IPS-20b (cell line): Measurements from ENCODE around the gene YWHAB.

Experiments used
- H3K27ac ChIP-seq: one replicate; pipeline ENCODE4 v1.5.1; 2013; ENCODE audit warnings: low read length
- H3K27me3 ChIP-seq: 2 replicates; pipeline ENCODE4 v1.6.1; 2013; ENCODE audit warnings: mild to moderate bottlenecking, low read length, inconsistent platforms; ENCODE audit not compliant: insufficient read depth
- H3K36me3 ChIP-seq: 2 replicates; pipeline ENCODE4 v1.6.1; 2013; ENCODE audit warnings: low read depth, mild to moderate bottlenecking, inconsistent platforms, low read length, moderate library complexity; ENCODE audit not compliant: insufficient read depth
- H3K4me1 ChIP-seq: 2 replicates; pipeline ENCODE4 v1.6.1; 2013; ENCODE audit warnings: mild to moderate bottlenecking, control low read depth, inconsistent platforms, low read length, moderate library complexity; ENCODE audit not compliant: insufficient read depth
- H3K4me3 ChIP-seq: 2 replicates; pipeline ENCODE4 v1.5.1; 2013; ENCODE audit warnings: mild to moderate bottlenecking, low read length, inconsistent platforms
- H3K9ac ChIP-seq: 2 replicates; pipeline ENCODE4 v1.6.1; 2013; ENCODE audit warnings: low read depth, mild to moderate bottlenecking, inconsistent platforms, low read length, moderate library complexity
- H3K9me3 ChIP-seq: 2 replicates; pipeline ENCODE4 v1.6.1; 2013; ENCODE audit warnings: mild to moderate bottlenecking, low read depth, low read length, inconsistent platforms; ENCODE audit not compliant: insufficient read depth

Gene YWHAB

DNA sequence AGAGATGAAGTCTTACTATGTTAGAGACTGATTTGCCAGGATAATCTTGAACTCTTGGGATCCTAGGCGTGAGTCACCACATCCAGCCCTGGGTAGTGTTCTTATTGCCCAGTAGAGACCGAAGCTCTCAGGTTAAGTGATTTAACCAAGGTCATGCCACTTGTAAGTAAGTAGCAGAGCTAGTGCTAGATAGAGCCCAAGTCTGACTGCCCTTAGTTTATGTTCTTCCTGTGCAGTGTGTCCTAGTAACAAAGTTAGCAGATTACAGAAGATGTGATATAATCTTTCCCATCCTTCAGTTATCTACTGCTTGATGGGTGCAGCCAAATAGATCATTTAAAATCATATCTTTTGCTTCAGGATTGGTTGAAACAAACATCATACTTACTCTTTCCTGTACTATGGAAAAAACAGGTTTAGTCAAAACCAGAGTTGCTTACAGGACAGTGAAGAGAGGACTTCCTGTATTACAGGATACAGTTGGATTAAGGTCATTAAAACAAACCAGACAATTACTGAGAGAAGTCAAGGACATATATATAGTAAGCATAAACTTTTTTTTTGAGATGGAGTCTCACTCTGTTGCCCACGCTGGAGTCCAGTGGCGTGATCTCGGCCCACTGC is 14.8 kb downstream of the YWHAB start:
- H3K27me3 ChIP-seq, result no peaks in the 10 kb centered on the region
- H3K9ac ChIP-seq, result no peak overlapping the region
- H3K4me1 ChIP-seq, result no peaks in the 10 kb centered on the region
- no peaks in the 10 kb centered on the region for H3K9me3 ChIP-seq
- H3K36me3 ChIP-seq, result peaks cover 56% of the 10 kb centered on the region
- H3K27ac ChIP-seq, result no peak overlapping the region
- H3K4me3 ChIP-seq, result no peak overlapping the region

DNA sequence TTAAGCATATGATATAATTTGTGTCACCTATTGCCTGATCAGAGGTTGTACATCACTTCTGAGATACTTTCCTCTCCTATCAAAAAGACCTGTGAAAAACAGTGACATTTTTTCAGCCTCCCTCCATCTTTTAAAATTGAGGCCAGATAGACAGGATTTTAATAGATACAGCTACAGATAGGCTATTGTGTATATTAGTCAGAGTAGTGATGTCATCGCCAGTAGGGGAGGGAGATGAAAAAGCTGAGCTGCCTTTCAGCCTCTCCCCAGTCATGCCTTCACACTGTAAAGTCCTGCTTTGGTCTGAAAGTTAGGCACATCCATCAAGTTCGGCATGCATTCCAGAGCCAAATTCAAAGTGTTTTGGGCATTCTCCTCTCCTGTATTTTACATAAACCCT is 16.5 kb downstream of the YWHAB start:
- H3K4me3 ChIP-seq, result no peak overlapping the region
- peaks cover 72% of the 10 kb centered on the region for H3K36me3 ChIP-seq
- no peak overlapping the region for H3K27ac ChIP-seq
- H3K27me3 ChIP-seq, result no peaks in the 10 kb centered on the region
- no peak overlapping the region for H3K9ac ChIP-seq
- H3K9me3 ChIP-seq, result no peaks in the 10 kb centered on the region
- H3K4me1 ChIP-seq, result no peaks in the 10 kb centered on the region

DNA sequence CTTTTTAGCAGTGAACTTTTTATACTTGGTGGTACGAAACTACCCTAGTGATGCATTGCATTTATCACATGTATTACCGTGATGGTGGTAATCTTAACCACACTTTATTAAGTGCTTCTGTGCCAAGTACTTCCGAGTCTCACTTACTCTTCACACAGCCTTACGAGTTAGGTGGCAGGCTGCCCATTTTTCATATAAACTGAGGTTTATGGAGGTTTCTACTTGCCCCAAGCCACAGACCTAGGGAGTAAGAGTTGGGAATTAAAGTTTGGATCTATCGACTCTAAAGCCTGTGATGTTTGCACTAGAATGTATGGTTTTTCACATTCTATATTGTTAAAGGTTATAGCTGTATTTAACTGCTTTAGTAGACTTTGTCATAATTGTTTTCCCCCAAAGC is 18.9 kb downstream of the YWHAB start:
- Histone ChIP-seq H3K27me3 (no peaks in the 10 kb centered on the region), H3K4me1 (peaks cover 3% of the 10 kb centered on the region; the same call in 1 of the 2 replicates), H3K27ac (no peak overlapping the region), H3K36me3 (peaks cover 90% of the 10 kb centered on the region), H3K9me3 (no peaks in the 10 kb centered on the region), H3K4me3 (no peak overlapping the region), H3K9ac (no peak overlapping the region)

DNA sequence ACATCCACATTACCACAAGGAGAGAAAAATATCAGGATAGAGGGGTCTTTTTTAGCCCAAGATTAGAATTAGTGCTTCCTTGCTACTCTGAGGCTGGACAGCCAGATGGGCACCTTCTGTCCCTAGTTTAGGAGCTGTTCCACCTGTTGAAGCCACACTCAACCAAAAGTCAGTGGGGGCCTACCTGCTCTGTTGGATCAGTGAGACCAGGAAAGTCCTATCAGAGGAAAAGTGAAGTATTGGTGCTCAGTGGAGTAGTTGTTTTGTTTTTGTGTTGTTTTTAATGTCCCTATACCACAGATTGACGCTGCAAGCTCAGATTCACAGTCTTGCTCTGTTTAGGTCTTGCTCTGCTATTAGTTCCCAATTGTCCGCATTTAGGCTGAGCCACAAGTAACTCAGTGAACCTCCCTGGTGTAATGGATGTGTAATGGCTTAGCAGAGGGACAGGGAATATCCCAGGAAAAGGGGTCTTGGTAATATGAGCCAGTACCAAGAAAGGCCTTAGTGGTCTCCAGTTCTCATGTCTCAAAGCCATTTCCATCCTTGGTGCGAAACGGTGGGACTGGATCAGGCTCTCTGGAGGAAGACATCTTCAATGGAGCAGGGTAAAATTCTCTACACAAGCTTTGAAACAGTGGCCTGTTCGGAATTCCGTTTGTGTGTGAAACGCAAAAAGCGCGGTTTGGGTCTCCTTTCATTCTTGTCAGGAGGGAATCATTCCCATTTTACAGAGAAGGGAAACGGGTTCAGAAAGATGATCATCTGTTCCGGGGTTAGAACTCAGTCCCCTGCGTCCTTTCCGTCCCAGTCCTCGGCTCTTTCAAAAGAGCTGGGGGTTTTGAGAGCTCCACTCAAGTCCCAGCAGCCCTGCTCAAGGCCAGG is 23.7 kb downstream of the YWHAB start:
- H3K4me3 ChIP-seq, result peak overlapping the region; percentile 76
- H3K9me3 ChIP-seq, result no peaks in the 10 kb centered on the region
- peak overlapping the region; percentile 50; the same call in 1 of the 2 replicates for H3K9ac ChIP-seq
- no peaks in the 10 kb centered on the region for H3K27me3 ChIP-seq
- H3K36me3 ChIP-seq, result peaks cover 68% of the 10 kb centered on the region
- no peak overlapping the region for H3K27ac ChIP-seq
- peaks cover 9% of the 10 kb centered on the region; the same call in 1 of the 2 replicates for H3K4me1 ChIP-seq

DNA sequence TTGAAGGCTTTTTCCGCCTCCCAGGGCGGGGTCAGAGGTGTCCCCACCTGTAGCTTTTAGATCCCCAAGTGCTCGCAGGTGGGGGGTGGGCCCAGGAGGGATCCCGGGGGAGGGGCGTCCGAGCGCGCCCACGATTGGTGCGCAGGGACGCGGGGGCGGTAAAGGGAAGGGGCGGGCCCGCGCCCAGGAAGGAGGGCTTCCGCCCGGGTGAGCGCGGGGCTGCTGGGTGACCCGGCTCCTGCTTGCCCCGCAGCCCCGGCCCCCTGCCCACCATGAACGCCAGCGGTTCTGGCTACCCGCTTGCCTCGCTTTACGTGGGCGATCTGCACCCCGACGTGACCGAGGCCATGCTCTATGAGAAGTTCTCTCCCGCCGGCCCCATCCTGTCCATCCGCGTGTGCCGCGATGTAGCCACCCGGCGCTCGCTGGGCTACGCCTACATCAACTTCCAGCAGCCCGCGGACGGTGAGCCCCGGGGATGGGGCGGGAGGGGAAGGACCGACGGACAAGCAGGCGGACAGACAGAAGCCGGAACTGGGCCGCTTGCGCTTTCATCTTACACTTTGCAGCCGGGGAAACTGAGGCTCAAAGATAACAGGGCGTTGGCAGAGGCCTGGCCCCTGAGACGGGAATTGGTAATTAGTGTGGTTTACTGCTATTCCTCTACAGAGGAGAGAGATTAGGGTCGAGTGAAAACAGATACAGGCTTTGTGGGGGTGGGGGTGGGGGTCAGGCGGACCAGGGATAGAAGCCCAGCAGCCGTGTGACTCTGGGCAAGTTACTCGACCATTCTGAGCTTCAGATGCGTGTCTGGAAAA is 24.6 kb downstream of the YWHAB start, which contains the start of gene PABPC1L:
Gene PABPC1L, plus strand, starts transcription at position 189 of the 818 bp plus-strand sequence. Its CDS starts 84 bp downstream, at position 273.
- H3K27me3 ChIP-seq, result no peaks in the 10 kb centered on the region
- no peak within 1 kb of the TSS for H3K27ac ChIP-seq
- peaks cover 68% of the 10 kb centered on the region for H3K36me3 ChIP-seq

DNA sequence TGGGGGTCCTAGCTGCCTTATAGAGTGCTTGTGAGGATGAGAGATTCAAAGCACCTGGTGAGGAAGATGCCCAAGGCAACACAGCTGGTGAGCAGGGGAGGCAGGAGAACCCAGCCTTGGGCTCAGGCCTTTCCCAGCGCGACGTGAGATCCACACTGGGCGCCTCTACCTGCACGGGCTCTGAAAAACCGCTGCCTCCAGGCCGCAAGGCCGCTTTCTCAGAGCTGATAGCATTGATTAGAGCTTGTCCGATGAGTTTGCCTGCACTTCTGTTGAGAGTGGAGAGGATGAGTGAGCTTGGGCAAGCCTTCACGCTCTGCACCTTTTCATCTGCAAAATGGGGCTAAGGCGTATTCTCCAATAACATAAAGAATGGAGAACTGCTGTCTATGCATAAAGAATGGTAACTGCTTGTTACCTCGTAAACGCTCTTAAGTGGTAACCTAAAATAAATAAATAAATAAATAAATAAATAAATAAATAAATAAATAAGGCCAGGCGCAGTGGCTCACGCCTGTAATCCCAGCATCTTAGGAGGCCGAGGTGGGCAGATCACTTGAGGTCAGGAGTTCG is 25.3 kb downstream of the YWHAB start:
- Histone ChIP-seq H3K9me3 (no peaks in the 10 kb centered on the region), H3K36me3 (peaks cover 64% of the 10 kb centered on the region), H3K4me1 (peaks cover 9% of the 10 kb centered on the region; the same call in 1 of the 2 replicates), H3K27me3 (no peaks in the 10 kb centered on the region), H3K4me3 (peak overlapping the region; percentile 76), H3K9ac (peak overlapping the region; percentile 77; the same call in 1 of the 2 replicates), H3K27ac (no peak overlapping the region)

More for the DNA sequence above, 24.6 kb downstream of the YWHAB start, which contains the start of gene PABPC1L:
- Histone ChIP-seq H3K9ac (peak within 1 kb of the TSS; percentile 77), H3K4me3 (peak within 1 kb of the TSS; percentile 76), H3K4me1 (peaks cover 9% of the 10 kb centered on the region; the same call in 1 of the 2 replicates), H3K9me3 (no peaks in the 10 kb centered on the region)

DNA sequence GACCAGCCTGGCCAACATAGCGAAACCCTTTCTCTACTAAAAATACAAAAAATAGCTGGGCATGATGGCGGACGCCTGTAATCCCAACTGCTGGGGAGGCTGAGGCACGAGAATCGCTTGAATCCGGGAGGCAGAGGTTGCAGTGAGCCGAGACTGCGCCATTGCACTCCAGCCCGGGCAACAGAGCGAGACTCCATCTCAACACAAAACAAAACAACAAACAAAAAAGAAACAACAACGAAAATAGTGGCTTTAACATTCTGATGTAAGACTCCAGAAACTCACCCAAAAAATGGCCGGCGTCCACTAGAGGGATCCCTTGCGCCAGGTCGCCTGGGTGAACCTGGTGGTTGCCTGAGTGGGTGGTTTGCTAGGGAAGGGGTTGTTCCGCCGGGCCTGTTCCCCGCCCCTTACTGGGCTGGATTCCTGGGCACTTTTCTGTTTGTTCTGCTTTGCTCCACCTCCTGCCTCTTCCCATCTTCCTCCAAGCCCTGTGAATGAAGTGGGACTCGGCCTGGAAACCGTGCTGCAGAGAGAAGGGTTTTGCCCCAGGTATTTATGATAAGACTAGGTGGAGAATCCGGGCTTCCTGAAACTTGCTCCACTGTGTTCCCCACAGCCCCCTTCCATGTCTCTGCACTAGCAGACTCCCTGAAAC is 25.9 kb downstream of the YWHAB start:
- Histone ChIP-seq H3K9me3 (no peaks in the 10 kb centered on the region), H3K27ac (no peak overlapping the region), H3K27me3 (no peaks in the 10 kb centered on the region), H3K4me1 (peaks cover 9% of the 10 kb centered on the region; the same call in 1 of the 2 replicates), H3K4me3 (peak overlapping the region; percentile 5; the same call in 1 of the 2 replicates), H3K36me3 (peaks cover 63% of the 10 kb centered on the region), H3K9ac (no peak overlapping the region)

DNA sequence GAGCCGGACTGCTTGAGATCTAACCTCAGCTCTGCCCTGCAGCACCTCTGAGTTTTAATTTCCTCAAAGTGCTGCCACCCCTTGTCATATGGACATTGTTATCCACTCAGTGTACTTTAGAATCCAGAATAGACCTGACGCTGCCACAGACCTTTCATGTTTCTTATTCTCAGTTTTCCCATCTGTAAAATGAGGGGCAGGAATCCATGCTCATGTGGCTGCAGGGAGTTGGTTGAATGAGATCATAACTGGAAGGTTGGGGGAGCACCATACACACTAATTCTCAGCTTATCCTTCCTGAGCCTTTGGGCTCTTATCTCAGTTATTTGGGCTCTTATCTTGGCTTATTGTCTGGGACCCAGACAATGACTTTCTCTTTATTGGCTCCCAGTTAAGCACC is 26.7 kb downstream of the YWHAB start:
- Histone ChIP-seq H3K4me3 (no peak overlapping the region), H3K9me3 (no peaks in the 10 kb centered on the region), H3K27me3 (no peaks in the 10 kb centered on the region), H3K4me1 (peaks cover 9% of the 10 kb centered on the region; the same call in 1 of the 2 replicates), H3K36me3 (peaks cover 63% of the 10 kb centered on the region), H3K9ac (no peak overlapping the region), H3K27ac (no peak overlapping the region)

DNA sequence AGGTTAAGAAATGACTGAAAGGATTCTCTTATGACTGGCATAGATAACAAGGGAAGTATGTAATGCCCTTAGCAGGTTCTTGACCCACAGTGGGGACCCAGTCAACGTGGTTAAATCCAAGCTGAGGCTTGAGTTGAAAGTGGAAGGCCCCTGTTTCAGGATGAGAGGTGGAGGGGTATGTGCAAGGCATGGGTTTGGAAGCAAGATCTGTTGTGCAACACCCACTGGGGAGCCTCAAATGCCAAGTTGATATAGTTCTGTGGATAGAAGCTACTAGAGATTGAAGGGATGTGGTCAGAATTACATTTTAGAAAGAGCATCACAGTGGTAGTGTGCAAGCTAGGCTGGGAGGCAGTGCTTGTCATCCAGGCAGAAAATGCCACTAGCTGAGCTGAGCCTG is 29.4 kb downstream of the YWHAB start:
- Histone ChIP-seq H3K36me3 (peaks cover 71% of the 10 kb centered on the region), H3K4me3 (no peak overlapping the region), H3K9me3 (no peaks in the 10 kb centered on the region), H3K27me3 (no peaks in the 10 kb centered on the region), H3K27ac (no peak overlapping the region), H3K9ac (no peak overlapping the region), H3K4me1 (peaks cover 5% of the 10 kb centered on the region; the same call in 1 of the 2 replicates)

DNA sequence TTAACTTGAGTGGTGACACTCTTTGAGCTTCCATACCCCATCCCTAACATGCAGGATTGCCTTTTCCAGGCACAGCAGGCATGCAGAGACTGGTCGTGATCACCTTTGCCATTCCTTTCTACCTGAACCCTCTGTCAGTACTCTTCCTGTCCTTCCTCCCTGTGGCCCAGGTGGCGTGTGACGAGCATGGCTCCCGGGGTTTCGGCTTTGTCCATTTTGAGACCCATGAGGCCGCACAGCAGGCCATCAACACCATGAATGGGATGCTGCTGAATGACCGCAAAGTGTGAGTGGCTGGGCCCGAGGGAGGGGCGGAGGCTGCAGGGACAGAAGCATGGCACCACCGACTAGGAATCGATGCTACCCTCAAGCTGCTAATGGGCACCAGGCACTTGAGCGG is 31.1 kb downstream of the YWHAB start:
- Histone ChIP-seq H3K9ac (no peak overlapping the region), H3K27me3 (no peaks in the 10 kb centered on the region), H3K4me3 (no peak overlapping the region), H3K4me1 (peaks cover 5% of the 10 kb centered on the region; the same call in 1 of the 2 replicates), H3K27ac (no peak overlapping the region), H3K9me3 (no peaks in the 10 kb centered on the region), H3K36me3 (peaks cover 78% of the 10 kb centered on the region)
